ENCODE measurements around the gene NTSR2. TPM values are rescaled to one million over a fixed set of nuclear protein-coding genes. Genes with fewer than 3 reads are reported as not detected.

NTSR2 gene
- total RNA-seq, 2 experiments from 2014 or later = not detected

DNA sequence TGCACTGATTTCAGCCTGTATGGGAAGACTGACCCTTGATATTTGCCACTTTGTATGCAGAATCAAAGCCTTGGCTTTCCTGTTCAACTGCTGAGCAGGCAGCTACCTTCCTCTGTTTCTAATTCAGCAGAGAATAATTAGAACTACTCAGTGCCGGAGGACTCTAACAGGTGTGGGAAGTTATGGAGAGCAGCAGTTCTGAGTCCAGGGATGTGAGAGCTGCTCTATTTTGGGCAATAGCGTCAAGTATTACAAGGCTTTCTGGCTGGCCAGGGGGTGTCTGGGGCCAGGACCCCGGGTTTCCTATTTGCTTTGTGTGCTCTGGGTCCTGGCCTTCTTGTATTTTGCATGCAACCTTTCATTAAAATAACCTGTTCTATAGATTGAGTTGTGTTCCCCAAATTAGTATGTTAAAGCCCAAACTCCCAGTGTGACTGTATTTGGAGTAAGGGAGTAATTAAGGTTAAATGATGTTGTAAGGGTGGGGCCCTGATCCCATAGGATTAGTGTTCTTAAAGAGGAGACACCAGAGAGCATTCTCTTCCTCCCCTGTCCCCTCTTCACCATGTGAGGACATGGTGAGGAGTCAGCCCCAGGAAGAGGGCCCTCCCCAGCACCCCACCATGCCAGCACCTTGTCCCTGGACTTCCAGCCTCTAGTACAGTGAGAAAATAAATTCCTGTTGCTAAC, 5.6 kb upstream of the NTSR2 start:
- no peaks in the 10 kb centered on the region for H3K36me3 ChIP-seq (ENCODE audit: insufficient read depth, low read length)
- no peak for DNase-seq (ENCODE audit: low spot score)
- TF ChIP-seq, protein P1, sequence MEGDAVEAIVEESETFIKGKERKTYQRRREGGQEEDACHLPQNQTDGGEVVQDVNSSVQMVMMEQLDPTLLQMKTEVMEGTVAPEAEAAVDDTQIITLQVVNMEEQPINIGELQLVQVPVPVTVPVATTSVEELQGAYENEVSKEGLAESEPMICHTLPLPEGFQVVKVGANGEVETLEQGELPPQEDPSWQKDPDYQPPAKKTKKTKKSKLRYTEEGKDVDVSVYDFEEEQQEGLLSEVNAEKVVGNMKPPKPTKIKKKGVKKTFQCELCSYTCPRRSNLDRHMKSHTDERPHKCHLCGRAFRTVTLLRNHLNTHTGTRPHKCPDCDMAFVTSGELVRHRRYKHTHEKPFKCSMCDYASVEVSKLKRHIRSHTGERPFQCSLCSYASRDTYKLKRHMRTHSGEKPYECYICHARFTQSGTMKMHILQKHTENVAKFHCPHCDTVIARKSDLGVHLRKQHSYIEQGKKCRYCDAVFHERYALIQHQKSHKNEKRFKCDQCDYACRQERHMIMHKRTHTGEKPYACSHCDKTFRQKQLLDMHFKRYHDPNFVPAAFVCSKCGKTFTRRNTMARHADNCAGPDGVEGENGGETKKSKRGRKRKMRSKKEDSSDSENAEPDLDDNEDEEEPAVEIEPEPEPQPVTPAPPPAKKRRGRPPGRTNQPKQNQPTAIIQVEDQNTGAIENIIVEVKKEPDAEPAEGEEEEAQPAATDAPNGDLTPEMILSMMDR (conservative IDR thresholded peaks at IDR 0.05; ENCODE audit: low read length) = no peak
- TF ChIP-seq EZH2phosphoT487 (IDR thresholded peaks at IDR 0.05; ENCODE audit: borderline replicate concordance, low read depth, low read length) = no peak
- ChIA-PET CTCF (ENCODE audit: unreplicated experiment) (no interaction called here), POLR2A (no interaction called here)
- BruUV-seq (replicated peaks) = no TSS peak
- H3K4me3 ChIP-seq (ENCODE audit: low read depth, low read length, poor library complexity, severe bottlenecking) = no peak overlapping the region
- no peak overlapping the region for H3K27ac ChIP-seq (ENCODE audit: low read depth, low read length, poor library complexity, severe bottlenecking)
- peaks cover 4% of the 10 kb centered on the region for H3K4me1 ChIP-seq (ENCODE audit: insufficient read depth, low read length, poor library complexity, severe bottlenecking)
- no peak overlapping the region for H3K4me2 ChIP-seq (ENCODE audit: low read length)
- H3K9me2 ChIP-seq (ENCODE audit: insufficient read depth, low read length) = no peaks in the 10 kb centered on the region
- H3K79me2 ChIP-seq (ENCODE audit: insufficient read depth, low read depth, low read length) = no peaks in the 10 kb centered on the region
- H2AFZ ChIP-seq (ENCODE audit: low read length) = no peak overlapping the region
- no peaks in the 10 kb centered on the region for H4K20me1 ChIP-seq (ENCODE audit: insufficient read depth, low read length)
- intact Hi-C loops (cut with micrococcal nuclease; ENCODE audit: unreplicated experiment) = no loop called here
- H3K9me3 ChIP-seq (ENCODE audit: low read length) = no peaks in the 10 kb centered on the region

DNA sequence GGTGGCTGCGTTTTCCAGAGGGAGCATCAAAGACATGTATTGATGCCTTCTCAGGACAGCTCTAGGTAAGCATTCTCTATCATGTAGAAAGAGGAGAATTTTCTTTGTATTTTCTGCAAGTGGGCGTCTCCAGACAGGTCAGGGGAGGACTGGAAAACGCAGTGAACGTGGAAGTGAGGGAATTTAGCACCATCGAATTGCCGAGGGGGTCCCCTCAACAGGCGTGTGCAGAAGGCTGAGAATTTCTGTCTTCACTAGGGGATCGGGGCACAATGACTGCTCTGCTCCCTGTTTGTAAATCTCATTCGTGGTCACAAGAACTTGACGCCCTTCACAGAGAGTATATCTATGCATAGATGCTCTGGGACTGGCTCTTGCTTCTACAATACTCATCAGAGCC, 5.0 kb upstream of the NTSR2 start:
- H3K36me3 ChIP-seq (ENCODE audit: insufficient read depth, low read length) = no peaks in the 10 kb centered on the region
- peaks cover 4% of the 10 kb centered on the region for H3K4me1 ChIP-seq (ENCODE audit: insufficient read depth, low read length, poor library complexity, severe bottlenecking)
- no peaks in the 10 kb centered on the region for H3K9me3 ChIP-seq (ENCODE audit: low read length)
- TF ChIP-seq, protein P1 (conservative IDR thresholded peaks at IDR 0.05; ENCODE audit: low read length) = no peak
- no peak for TF ChIP-seq EZH2phosphoT487 (IDR thresholded peaks at IDR 0.05; ENCODE audit: borderline replicate concordance, low read depth, low read length)
- intact Hi-C loops (cut with micrococcal nuclease; ENCODE audit: unreplicated experiment) = no loop called here
- no TSS peak for BruUV-seq (replicated peaks)
- no peaks in the 10 kb centered on the region for H4K20me1 ChIP-seq (ENCODE audit: insufficient read depth, low read length)
- H3K4me2 ChIP-seq (ENCODE audit: low read length) = no peak overlapping the region
- ChIA-PET POLR2A (no interaction called here), CTCF (ENCODE audit: unreplicated experiment) (no interaction called here)
- no peak for DNase-seq (ENCODE audit: low spot score)
- no peak overlapping the region for H3K4me3 ChIP-seq (ENCODE audit: low read depth, low read length, poor library complexity, severe bottlenecking)
- no peaks in the 10 kb centered on the region for H3K9me2 ChIP-seq (ENCODE audit: insufficient read depth, low read length)
- no peak overlapping the region for H2AFZ ChIP-seq (ENCODE audit: low read length)
- H3K27ac ChIP-seq (ENCODE audit: low read depth, low read length, poor library complexity, severe bottlenecking) = no peak overlapping the region
- no peaks in the 10 kb centered on the region for H3K79me2 ChIP-seq (ENCODE audit: insufficient read depth, low read depth, low read length)

DNA sequence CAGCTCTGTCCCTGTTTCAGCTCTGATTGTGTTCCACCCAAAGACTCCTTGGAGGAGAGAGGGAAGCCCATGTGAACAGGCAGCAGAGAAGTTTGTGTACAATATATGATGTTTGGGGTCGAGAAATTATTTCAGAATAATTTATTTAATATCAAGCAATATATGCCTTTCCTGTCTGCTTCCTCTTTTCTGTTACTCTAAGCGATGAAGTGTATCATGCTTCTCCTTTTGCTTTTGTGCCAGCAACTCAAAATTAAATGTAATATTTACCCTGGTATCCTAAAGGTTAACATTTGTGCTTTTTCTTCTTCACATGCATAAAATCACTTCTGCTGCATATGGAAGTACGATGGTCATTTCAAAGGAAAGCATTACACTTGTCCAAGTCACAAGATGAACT, 2.4 kb upstream of the NTSR2 start:
- H3K4me1 ChIP-seq (ENCODE audit: insufficient read depth, low read length, poor library complexity, severe bottlenecking) = peaks cover 4% of the 10 kb centered on the region
- no peaks in the 10 kb centered on the region for H3K9me3 ChIP-seq (ENCODE audit: low read length)
- no peak overlapping the region for H2AFZ ChIP-seq (ENCODE audit: low read length)
- no peak overlapping the region for H3K27ac ChIP-seq (ENCODE audit: low read depth, low read length, poor library complexity, severe bottlenecking)
- no peak overlapping the region for H3K4me3 ChIP-seq (ENCODE audit: low read depth, low read length, poor library complexity, severe bottlenecking)
- no TSS peak for BruUV-seq (replicated peaks)
- ChIA-PET CTCF (ENCODE audit: unreplicated experiment) (no interaction called here), POLR2A (interaction anchor here (1.5 kb wide), 1 partner anchor 9 kb away, joined by 3 read pairs; no protein-coding TSS in a partner anchor)
- no peaks in the 10 kb centered on the region for H3K36me3 ChIP-seq (ENCODE audit: insufficient read depth, low read length)
- TF ChIP-seq EZH2phosphoT487 (IDR thresholded peaks at IDR 0.05; ENCODE audit: borderline replicate concordance, low read depth, low read length) = no peak
- TF ChIP-seq, protein P1 (conservative IDR thresholded peaks at IDR 0.05; ENCODE audit: low read length) = no peak
- intact Hi-C loops (cut with micrococcal nuclease; ENCODE audit: unreplicated experiment) = no loop called here
- no peaks in the 10 kb centered on the region for H4K20me1 ChIP-seq (ENCODE audit: insufficient read depth, low read length)
- H3K9me2 ChIP-seq (ENCODE audit: insufficient read depth, low read length) = no peaks in the 10 kb centered on the region
- peak overlapping the region; percentile 11; the same call in 1 of the 2 replicates for H3K4me2 ChIP-seq (ENCODE audit: low read length)
- no peaks in the 10 kb centered on the region for H3K79me2 ChIP-seq (ENCODE audit: insufficient read depth, low read depth, low read length)
- peak; percentile 10 for DNase-seq (ENCODE audit: low spot score)

All from OCI-LY7 (cell line).